ENCODE measurements around the gene RAP1GDS1.
"Not testable (repeated sequence)": the region's sequence is repeated elsewhere in the genome, so short reads cannot be mapped to it uniquely, and the experiment has no call there.

The RAP1GDS1 gene

DNA sequence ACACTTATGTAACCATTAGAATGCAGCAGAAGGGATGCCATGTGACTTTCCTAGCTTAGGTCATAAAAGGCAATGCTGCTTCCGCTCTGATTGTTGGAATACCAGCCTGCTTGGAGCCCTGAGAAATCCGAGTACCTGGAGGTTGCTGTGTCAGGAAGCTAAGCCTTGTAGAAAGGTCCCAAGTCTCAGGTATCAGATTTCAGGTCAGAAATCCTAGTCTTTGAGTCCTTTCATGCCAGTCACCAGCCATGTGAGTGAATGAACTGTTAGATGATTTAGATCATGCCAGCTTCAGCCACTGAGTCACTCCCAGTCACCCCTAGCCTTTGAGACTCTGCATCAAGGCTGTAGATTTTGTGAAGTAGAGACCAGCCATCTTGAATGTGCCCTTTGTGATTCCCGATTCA, 23.5 kb downstream of the RAP1GDS1 start:
- peak; percentile 38; the same call in 2 of the 3 replicates for ATAC-seq

DNA sequence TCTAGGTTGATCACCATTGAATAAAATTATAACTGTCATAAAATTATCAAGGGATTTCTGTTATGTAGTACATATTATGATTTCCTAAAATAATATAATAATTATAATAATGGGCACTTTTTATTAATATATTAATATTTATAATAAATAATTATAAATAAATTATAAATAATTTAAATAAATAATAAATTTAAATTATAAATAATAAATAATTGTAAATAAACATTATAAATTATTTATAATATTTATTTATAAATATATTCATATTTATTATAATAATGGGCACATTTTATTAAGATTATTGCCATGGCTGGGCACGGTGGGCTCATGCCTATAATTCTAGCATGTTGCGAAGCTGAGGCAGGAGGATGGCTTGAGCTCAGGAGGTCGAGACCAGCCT, 24.5 kb downstream of the RAP1GDS1 start:
- no peak for TF ChIP-seq ZNF8 (CRISPR knock-in tag; IDR thresholded peaks at IDR 0.05)
- TF ChIP-seq ESRRG (CRISPR knock-in tag; IDR thresholded peaks at IDR 0.05): no peak
- TF ChIP-seq RARB (CRISPR knock-in tag; IDR thresholded peaks at IDR 0.05): no peak
- no peak for TF ChIP-seq ARNTL (CRISPR knock-in tag; IDR thresholded peaks at IDR 0.05; ENCODE audit: borderline replicate concordance, low read depth)
- TF ChIP-seq ZFP3 (CRISPR knock-in tag; IDR thresholded peaks at IDR 0.05): no peak
- TF ChIP-seq OSR1 (CRISPR knock-in tag; IDR thresholded peaks at IDR 0.05): no peak
- TF ChIP-seq, protein P1, sequence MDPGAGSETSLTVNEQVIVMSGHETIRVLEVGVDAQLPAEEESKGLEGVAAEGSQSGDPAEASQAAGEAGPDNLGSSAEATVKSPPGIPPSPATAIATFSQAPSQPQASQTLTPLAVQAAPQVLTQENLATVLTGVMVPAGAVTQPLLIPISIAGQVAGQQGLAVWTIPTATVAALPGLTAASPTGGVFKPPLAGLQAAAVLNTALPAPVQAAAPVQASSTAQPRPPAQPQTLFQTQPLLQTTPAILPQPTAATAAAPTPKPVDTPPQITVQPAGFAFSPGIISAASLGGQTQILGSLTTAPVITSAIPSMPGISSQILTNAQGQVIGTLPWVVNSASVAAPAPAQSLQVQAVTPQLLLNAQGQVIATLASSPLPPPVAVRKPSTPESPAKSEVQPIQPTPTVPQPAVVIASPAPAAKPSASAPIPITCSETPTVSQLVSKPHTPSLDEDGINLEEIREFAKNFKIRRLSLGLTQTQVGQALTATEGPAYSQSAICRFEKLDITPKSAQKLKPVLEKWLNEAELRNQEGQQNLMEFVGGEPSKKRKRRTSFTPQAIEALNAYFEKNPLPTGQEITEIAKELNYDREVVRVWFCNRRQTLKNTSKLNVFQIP (CRISPR knock-in tag; IDR thresholded peaks at IDR 0.05; ENCODE audit: borderline replicate concordance, low read depth): no peak
- TF ChIP-seq, protein P2, sequence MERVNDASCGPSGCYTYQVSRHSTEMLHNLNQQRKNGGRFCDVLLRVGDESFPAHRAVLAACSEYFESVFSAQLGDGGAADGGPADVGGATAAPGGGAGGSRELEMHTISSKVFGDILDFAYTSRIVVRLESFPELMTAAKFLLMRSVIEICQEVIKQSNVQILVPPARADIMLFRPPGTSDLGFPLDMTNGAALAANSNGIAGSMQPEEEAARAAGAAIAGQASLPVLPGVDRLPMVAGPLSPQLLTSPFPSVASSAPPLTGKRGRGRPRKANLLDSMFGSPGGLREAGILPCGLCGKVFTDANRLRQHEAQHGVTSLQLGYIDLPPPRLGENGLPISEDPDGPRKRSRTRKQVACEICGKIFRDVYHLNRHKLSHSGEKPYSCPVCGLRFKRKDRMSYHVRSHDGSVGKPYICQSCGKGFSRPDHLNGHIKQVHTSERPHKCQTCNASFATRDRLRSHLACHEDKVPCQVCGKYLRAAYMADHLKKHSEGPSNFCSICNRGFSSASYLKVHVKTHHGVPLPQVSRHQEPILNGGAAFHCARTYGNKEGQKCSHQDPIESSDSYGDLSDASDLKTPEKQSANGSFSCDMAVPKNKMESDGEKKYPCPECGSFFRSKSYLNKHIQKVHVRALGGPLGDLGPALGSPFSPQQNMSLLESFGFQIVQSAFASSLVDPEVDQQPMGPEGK (CRISPR knock-in tag; IDR thresholded peaks at IDR 0.05; ENCODE audit: borderline replicate concordance): no peak
- TF ChIP-seq SNAI2 (CRISPR knock-in tag; IDR thresholded peaks at IDR 0.05): no peak
- no peak for TF ChIP-seq PPARA (CRISPR knock-in tag; IDR thresholded peaks at IDR 0.05; ENCODE audit: borderline replicate concordance)
- no peak for TF ChIP-seq ZNF565 (CRISPR knock-in tag; conservative IDR thresholded peaks at IDR 0.05; ENCODE audit: low read depth)
- no peak for TF ChIP-seq ZC3H10 (CRISPR knock-in tag; IDR thresholded peaks at IDR 0.05)
- no peak for ATAC-seq

More for the DNA sequence above, 23.5 kb downstream of the RAP1GDS1 start:
- TF ChIP-seq, protein P2 (CRISPR knock-in tag; IDR thresholded peaks at IDR 0.05; ENCODE audit: borderline replicate concordance): no peak
- TF ChIP-seq TCF4 (CRISPR knock-in tag; IDR thresholded peaks at IDR 0.05; ENCODE audit: borderline replicate concordance) (no peak), ZC3H10 (CRISPR knock-in tag; IDR thresholded peaks at IDR 0.05) (no peak), RARB (CRISPR knock-in tag; IDR thresholded peaks at IDR 0.05) (no peak), ISL1 (CRISPR knock-in tag; IDR thresholded peaks at IDR 0.05) (no peak), OSR1 (CRISPR knock-in tag; IDR thresholded peaks at IDR 0.05) (no peak), TOX (CRISPR knock-in tag; IDR thresholded peaks at IDR 0.05; ENCODE audit: borderline replicate concordance) (no peak), ESRRG (CRISPR knock-in tag; IDR thresholded peaks at IDR 0.05) (no peak), ARNTL (CRISPR knock-in tag; IDR thresholded peaks at IDR 0.05; ENCODE audit: borderline replicate concordance, low read depth) (no peak), ZNF565 (CRISPR knock-in tag; conservative IDR thresholded peaks at IDR 0.05; ENCODE audit: low read depth) (no peak), CSDC2 (CRISPR knock-in tag; IDR thresholded peaks at IDR 0.05) (no peak)
- TF ChIP-seq, protein P1 (CRISPR knock-in tag; IDR thresholded peaks at IDR 0.05; ENCODE audit: borderline replicate concordance, low read depth): no peak

DNA sequence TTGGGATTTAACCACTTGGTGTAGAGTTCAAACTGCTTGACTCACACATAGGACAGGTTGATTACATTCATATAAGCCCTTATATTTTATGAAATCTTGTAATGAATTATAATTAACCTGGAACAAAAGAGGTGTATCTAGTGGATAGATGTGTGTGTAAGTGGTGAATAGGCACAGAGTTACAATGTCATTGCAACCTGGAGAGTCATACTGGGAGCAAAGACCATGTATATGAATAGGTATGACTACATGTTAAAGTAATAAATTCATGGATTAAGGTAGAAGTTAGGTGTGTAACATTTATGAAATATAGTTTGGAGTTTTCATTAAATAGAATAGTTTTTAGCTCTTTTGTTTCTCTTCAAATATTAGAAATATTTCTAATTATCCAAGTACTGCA, 26.1 kb downstream of the RAP1GDS1 start:
- ATAC-seq: no peak
- TF ChIP-seq ZNF70 (CRISPR knock-in tag; IDR thresholded peaks at IDR 0.05): no peak

DNA sequence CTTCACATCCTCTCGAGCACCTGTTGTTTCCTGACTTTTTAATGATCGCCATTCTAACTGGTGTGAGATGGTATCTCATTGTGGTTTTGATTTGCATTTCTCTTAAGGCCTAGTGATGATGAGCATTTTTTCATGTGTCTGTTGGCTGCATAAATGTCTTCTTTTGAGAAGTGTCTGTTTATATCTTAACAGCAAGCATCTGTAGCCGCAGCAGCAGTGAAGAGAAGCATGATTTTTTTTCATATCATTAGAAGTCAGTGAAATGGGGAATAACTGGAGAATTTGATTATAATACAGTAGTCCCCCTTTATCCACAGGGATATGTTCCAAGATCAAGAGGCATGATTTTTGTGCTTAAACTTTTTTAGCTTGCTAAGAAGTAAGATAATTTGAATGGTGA, 27.5 kb downstream of the RAP1GDS1 start:
- not testable (repeated sequence) for ATAC-seq

DNA sequence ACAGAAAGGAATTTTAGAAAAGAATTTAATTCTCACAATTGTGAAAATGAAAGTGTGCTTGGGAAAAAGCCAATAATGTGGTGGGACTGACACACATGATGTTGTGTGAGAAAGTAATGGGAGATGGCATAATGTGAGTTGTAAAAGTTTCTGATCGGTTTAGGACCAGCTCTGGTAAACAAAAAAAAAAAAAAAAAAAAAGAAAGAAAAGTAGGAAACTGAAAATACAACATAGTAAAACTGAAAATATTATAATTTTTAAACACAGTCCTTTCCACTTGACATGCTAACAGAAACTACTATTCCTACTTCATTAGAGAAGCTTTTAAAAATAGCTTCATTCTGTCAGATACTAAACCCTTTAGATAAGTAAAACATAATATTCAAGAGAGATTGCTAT, 28.2 kb downstream of the RAP1GDS1 start:
- TF ChIP-seq, protein P3, sequence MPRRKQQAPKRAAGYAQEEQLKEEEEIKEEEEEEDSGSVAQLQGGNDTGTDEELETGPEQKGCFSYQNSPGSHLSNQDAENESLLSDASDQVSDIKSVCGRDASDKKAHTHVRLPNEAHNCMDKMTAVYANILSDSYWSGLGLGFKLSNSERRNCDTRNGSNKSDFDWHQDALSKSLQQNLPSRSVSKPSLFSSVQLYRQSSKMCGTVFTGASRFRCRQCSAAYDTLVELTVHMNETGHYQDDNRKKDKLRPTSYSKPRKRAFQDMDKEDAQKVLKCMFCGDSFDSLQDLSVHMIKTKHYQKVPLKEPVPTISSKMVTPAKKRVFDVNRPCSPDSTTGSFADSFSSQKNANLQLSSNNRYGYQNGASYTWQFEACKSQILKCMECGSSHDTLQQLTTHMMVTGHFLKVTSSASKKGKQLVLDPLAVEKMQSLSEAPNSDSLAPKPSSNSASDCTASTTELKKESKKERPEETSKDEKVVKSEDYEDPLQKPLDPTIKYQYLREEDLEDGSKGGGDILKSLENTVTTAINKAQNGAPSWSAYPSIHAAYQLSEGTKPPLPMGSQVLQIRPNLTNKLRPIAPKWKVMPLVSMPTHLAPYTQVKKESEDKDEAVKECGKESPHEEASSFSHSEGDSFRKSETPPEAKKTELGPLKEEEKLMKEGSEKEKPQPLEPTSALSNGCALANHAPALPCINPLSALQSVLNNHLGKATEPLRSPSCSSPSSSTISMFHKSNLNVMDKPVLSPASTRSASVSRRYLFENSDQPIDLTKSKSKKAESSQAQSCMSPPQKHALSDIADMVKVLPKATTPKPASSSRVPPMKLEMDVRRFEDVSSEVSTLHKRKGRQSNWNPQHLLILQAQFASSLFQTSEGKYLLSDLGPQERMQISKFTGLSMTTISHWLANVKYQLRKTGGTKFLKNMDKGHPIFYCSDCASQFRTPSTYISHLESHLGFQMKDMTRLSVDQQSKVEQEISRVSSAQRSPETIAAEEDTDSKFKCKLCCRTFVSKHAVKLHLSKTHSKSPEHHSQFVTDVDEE (CRISPR knock-in tag; IDR thresholded peaks at IDR 0.05): no peak
- TF ChIP-seq, protein P4, sequence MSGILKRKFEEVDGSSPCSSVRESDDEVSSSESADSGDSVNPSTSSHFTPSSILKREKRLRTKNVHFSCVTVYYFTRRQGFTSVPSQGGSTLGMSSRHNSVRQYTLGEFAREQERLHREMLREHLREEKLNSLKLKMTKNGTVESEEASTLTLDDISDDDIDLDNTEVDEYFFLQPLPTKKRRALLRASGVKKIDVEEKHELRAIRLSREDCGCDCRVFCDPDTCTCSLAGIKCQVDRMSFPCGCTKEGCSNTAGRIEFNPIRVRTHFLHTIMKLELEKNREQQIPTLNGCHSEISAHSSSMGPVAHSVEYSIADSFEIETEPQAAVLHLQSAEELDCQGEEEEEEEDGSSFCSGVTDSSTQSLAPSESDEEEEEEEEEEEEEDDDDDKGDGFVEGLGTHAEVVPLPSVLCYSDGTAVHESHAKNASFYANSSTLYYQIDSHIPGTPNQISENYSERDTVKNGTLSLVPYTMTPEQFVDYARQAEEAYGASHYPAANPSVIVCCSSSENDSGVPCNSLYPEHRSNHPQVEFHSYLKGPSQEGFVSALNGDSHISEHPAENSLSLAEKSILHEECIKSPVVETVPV (CRISPR knock-in tag; IDR thresholded peaks at IDR 0.05): no peak
- TF ChIP-seq SNAI2 (CRISPR knock-in tag; IDR thresholded peaks at IDR 0.05) (no peak), RARB (CRISPR knock-in tag; IDR thresholded peaks at IDR 0.05) (no peak), TOX (CRISPR knock-in tag; IDR thresholded peaks at IDR 0.05; ENCODE audit: borderline replicate concordance) (no peak), ZNF8 (CRISPR knock-in tag; IDR thresholded peaks at IDR 0.05) (no peak), TCF4 (CRISPR knock-in tag; IDR thresholded peaks at IDR 0.05; ENCODE audit: borderline replicate concordance) (no peak)
- no peak for ATAC-seq

All from SK-N-SH treated with all-trans-retinoic acid at 6 μM for 48 hours (cell line).